NCI-H2171 (cell line): ENCODE results near the gene RPS19BP1.

ENCODE experiments used
- DNase-seq: peaks from one replicate; lab custom pipeline; 2025; lab: John Stamatoyannopoulos, UW

The RPS19BP1 gene

GRCh38 chr22:39532215-39533073 is at the start of gene RPS19BP1:
Gene RPS19BP1, minus strand, starts transcription at chr22:39532748. Its CDS starts 10 bp downstream, at chr22:39532738.
- peak; percentile 100 for DNase-seq

- no peak for DNase-seq
Measured at GRCh38 chr22:39581303-39581702, 48.8 kb upstream of the RPS19BP1 start.

- DNase-seq, result no peak
Measured at GRCh38 chr22:39580795-39581194, 48.2 kb upstream of the RPS19BP1 start.

GRCh38 chr22:39580006-39580441 is 47.5 kb upstream of the RPS19BP1 start:
- no peak for DNase-seq

DNA sequence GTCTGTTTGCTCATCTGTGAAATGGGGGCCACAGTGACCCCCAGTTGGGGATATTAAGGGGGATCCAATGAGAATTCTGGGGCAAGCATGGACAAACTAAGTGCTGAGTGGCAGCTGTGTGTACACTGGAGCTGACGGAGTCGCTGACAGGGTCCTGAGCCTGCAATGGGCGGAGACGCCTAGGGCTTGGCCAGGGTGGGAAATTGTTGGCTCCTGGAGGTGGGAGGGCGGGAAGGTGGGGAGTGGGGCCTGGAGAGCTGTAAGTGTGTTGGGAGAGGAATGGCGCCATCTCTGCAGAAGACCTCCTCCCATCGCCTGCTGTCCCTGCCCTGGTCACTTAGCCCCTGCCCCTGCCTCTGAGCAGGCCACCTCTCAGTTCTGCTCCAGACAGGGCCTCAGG is 45.4 kb upstream of the RPS19BP1 start:
- no peak for DNase-seq

DNA sequence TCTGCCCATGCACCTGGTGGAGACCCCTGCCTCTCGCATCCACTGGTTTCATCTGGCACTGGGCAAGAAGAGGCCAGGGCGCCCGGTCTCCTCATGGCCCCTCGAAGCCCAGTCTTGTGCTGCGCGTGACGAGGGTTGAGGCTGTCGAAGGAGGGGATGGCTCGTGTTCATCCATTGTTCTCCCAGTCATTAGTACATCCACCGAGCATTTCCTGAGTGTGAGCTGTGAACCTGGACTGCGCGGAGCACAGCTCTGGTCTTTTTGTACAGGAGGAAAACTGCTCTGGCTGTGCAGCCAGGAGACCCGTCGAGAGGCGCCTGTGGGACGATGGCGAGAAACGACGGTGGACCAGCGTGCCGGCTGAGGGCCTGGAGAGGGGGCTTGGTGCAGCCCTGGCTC is 44.8 kb upstream of the RPS19BP1 start:
- no peak for DNase-seq

DNA sequence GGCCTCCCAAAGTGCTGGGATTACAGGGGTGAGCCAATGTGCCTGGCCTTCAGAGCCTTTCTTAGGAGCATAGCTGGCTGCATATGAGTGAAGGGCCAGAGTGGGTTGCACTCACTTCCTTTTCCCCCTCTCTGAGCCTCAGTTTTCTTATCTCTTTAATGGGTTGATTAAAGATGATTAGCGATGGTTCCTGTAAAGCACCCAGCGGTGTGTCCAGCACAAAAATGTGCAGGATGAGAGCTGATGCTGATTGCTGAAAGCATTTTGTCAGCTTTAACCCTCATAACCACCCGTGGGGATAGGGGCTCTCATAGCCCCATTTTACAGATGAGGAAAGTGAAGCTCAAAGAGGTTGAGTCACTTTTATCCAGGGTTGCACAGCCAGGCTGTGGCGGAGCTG is 43.5 kb upstream of the RPS19BP1 start:
- DNase-seq, result no peak

DNA sequence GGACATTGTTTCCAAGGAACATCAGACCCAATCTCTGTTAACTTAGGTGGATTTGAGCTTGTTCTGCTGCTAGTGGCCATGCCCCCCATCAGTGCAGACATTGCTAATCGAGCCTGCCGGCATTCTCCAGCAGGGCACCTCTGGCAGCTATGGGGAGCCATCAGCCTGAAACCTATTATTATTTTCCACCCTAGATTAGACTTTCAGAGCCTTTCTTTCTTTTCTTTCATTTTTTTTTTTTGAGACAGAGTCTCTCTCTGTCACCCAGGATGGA is 42.9 kb upstream of the RPS19BP1 start:
- no peak for DNase-seq

DNA sequence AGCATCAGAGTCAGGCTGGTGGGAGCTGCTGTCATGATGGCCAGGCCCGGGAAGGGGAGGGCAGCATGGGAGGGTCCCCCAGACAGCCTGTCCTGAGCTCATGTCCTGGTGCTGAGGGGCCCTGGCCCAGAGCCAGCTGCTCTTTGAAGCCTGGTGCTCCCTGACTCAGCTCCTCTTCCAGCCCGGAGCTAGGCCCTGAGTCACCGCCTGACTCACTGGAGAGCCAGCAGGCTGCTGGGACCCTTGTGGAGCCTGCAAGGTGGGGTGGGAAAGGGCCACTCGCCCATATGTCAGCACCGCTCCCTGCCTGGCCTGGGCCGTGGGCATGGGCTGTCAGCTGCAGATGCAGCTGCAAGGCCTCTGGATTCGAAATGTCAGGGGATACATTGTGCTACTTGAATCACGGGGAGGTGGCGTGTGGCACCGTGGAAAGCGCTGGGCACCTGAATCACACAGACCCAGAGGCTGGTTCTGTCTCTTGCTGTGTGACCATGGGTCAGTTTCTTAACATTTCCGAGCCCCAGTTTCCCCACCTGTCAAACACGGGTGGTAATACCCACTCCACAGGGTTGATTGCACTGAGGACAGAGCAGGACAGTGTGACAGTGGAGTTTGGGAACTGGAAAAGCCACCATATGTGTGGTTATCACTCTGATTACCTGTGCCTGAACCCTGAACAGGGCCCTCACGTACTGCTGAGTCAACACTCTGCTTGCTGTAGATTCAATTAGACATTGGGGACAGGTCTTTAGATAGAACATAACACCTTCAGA is 42.4 kb upstream of the RPS19BP1 start:
- no peak for DNase-seq

DNA sequence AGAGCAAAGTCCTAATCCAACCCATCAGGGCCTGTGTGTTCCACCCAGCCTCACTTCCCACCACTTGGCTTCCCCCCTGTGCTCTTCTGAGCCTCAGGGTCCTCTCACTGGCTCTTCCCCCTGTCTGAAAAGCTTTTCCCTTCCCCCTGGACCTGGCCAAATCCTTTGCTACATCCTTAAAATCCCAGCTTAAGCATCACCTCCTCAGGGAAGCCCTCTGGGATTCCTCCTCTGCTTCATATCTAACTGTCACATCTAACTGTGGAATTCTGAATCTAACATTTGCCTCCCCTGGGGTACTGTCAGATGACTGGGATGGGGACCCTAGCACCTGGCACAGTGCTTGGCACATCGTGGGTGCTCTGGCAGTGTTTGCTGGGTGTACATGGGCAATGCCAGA is 39.0 kb upstream of the RPS19BP1 start:
- DNase-seq, result no peak

GRCh38 chr22:39570665-39571064 is 38.1 kb upstream of the RPS19BP1 start, which contains the start of gene CACNA1I:
Gene CACNA1I, plus strand, starts transcription at chr22:39570753. Its CDS starts 0 bp downstream, at chr22:39570753.
- no peak for DNase-seq

DNA sequence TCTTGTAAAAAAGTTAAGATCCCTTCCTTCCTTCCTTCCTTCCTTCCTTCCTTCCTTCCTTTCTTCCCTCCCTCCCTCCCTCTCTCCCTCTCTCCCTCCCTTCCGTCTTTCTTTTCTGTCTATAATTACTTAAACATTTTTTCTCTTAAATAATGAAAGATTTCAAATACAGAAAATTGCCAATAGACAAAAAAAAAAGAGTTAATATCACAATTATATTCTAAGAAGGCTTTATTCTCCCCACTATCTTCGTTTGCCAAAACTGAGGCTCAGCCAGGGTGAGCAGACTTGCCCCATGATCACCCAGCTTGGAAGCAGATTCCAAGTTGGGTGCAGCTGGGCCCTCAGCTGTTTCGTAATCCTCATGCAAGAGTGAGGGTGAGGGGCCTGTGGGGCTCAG is 37.7 kb upstream of the RPS19BP1 start:
- DNase-seq, result no peak

DNA sequence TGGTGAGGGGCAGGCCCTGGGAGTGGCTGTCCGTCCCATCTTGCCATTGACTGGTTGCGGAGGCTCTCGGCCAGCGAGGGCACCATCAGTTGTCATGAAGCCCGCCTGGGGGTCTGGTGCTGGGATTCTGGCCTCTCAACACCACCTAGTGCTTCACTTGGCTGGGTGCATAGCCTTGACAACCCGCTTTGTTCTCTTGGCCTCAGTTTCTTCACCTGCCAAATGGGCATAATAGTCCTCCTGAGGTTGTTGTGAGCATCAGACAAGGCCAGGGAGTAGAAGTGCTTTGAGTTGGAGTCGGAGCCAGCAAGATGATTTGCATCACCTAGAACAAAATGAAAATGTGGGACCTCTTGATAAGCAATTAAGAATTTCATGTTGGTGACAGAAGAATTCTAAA is 36.5 kb upstream of the RPS19BP1 start:
- no peak for DNase-seq

GRCh38 chr22:39568278-39568981 is 35.9 kb upstream of the RPS19BP1 start:
- DNase-seq, result no peak

- DNase-seq, result no peak
Measured at GRCh38 chr22:39567135-39567946, 34.8 kb upstream of the RPS19BP1 start.

DNA sequence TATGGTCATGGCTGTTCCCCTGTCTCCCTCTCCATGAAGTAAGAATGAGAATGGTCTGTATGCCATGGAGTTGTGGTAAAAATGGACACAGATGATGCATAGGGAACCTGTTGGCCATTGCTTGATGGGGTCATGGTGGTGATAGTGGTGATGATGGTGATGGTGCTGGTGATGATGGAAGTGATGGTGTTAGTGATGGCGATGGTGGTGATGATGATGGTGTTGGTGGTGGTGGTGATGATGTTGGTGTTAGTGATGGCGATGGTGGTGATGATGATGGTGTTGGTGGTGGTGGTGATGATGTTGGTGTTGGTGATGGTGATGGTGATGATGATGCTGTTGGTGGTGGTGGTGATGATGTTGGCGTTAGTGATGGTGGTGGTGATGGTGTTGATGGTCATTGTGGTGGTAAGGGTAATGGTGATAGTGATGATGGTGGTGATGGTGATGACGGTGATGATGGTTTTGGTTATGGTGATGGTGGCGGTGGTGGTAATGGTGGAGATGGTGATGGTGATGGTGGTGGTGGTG is 32.9 kb upstream of the RPS19BP1 start:
- no peak for DNase-seq

DNA sequence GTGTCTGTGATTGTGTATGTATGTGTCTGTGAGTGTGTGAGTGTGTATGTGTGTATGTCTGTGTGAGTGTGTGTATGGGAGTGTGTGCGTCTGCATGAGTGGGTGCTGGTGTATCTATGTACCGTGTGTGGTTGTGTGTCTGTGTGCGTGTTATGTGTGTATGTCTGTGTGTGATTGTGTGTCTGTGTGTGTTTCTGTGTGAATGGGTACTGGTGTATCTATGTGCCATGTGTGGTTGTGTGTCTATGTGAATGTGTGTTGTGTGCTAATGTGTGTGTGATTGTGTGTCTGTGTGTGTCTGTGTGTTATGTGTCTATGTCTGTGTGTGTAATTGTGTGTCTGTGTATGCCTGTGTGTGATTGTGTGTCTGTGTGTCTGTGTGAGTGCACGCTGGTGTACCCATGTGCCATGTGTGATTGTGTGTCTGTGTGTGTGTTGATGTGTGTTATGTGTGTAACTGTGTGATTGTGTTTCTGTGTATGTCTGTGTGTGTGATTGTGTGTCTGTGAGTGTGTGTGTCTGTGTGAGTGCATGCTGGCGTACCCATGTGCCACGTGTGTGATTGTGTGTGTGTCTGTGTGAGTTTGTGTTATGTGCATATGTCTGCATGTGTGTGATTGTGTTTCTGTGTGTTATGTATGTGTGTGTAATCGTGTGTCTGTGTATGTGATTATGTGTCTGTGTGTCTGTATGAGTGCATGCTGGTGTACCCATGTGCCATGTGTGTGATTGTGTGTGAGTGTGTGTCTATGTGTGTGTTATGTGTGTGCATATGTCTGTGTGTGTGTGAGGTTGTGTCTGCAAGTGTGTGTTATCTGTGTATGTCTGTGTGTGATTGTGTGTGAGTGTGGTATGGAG is 31.3 kb upstream of the RPS19BP1 start:
- DNase-seq, result no peak

- DNase-seq, result no peak
Measured at GRCh38 chr22:39562839-39563489, 30.4 kb upstream of the RPS19BP1 start.

DNA sequence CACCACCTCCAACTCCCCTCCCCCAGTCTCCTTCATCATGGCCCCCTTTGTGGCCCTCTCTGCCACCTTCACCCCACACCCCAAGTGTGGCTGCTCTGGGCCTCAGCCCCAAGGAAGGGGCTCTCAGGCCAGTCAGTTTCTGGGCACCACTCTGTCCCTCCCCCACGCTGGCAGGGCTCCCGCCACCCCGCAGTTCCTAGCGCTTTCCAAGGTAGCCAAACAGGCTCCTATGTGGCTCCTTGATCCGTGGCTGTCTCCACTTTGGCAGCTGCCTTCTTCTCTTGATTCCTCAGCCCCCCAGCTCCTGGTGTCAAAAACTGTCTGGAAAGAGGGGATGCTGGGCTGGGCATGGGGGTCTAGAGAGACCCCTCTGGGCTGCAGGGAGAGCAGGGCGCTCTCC is 27.6 kb upstream of the RPS19BP1 start:
- no peak for DNase-seq

- no peak for DNase-seq
Measured at GRCh38 chr22:39559456-39560105, 27.0 kb upstream of the RPS19BP1 start.
